Kidney epithelial cell (primary cell): ENCODE measurements around the gene ESYT3. TPM values are rescaled to one million over a fixed set of nuclear protein-coding genes. Genes with fewer than 3 reads are reported as not detected.

Experiments used
- DNase-seq: peaks from one replicate; pipeline ENCODE4 v3.0.0-alpha.2; 2010; ENCODE audit warnings: low read depth
- H3K27me3 ChIP-seq: 2 replicates; pipeline ENCODE4 v1.6.0; 2011; ENCODE audit warnings: low read length; ENCODE audit not compliant: control insufficient read depth, insufficient read depth
- H3K36me3 ChIP-seq: 2 replicates; pipeline ENCODE4 v1.5.1; 2011; ENCODE audit warnings: low read length; ENCODE audit not compliant: control insufficient read depth, insufficient read depth
- H3K4me3 ChIP-seq: 2 replicates; pipeline ENCODE4 v1.5.1; 2011; ENCODE audit warnings: low read depth, mild to moderate bottlenecking, control low read depth, low read length
- total RNA-seq: library from RNA; depleted of rRNA; stranded (reverse); fragments of >200 nt; gene quantifications from 2 replicates; pipeline ENCODE4 v1.2.3, GENCODE V29; 2015
- TF ChIP-seq, protein P1 (sequence below): IDR thresholded peaks from 2 replicates; pipeline ENCODE4 v1.5.1; 2011; ENCODE audit warnings: mild to moderate bottlenecking, moderate library complexity, low read length, control low read depth, inconsistent platforms; ENCODE audit not compliant: insufficient read depth, poor library complexity, severe bottlenecking

Gene ESYT3
- total RNA-seq, 1 donor from 2014 or later = 1.9 TPM

- H3K36me3 ChIP-seq = no peaks in the 10 kb centered on the region
- TF ChIP-seq, protein P1, sequence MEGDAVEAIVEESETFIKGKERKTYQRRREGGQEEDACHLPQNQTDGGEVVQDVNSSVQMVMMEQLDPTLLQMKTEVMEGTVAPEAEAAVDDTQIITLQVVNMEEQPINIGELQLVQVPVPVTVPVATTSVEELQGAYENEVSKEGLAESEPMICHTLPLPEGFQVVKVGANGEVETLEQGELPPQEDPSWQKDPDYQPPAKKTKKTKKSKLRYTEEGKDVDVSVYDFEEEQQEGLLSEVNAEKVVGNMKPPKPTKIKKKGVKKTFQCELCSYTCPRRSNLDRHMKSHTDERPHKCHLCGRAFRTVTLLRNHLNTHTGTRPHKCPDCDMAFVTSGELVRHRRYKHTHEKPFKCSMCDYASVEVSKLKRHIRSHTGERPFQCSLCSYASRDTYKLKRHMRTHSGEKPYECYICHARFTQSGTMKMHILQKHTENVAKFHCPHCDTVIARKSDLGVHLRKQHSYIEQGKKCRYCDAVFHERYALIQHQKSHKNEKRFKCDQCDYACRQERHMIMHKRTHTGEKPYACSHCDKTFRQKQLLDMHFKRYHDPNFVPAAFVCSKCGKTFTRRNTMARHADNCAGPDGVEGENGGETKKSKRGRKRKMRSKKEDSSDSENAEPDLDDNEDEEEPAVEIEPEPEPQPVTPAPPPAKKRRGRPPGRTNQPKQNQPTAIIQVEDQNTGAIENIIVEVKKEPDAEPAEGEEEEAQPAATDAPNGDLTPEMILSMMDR = no peak
- no peaks in the 10 kb centered on the region for H3K27me3 ChIP-seq
- no peak for DNase-seq
- H3K4me3 ChIP-seq = no peak overlapping the region
Observed at GRCh38 chr3:138463724-138464490, 29.5 kb downstream of the ESYT3 start.

GRCh38 chr3:138464491-138464860, 30.1 kb downstream of the ESYT3 start:
- no peaks in the 10 kb centered on the region for H3K27me3 ChIP-seq
- TF ChIP-seq, protein P1 = no peak
- DNase-seq = no peak
- H3K36me3 ChIP-seq = no peaks in the 10 kb centered on the region
- no peak overlapping the region for H3K4me3 ChIP-seq

DNA sequence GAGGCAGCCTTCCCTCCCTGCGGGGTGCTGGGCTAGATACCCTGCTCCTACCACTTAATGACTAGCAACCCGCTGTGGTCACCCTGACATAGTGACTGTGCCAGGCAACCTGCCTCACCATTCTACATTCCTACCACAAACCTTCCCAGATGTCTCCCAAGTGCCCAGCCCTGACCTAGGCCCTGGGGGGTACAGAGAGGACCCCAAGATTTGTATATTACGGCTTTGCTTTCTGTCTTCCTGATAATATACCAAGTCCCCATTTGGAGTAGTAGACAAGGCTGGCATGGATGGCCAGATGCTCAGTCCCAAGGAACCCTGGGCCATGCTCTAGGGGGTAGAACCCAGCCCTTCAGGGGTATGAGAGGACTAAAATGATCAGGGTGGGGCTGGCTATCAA, 31.0 kb downstream of the ESYT3 start:
- H3K4me3 ChIP-seq = no peak overlapping the region
- no peaks in the 10 kb centered on the region for H3K27me3 ChIP-seq
- no peaks in the 10 kb centered on the region for H3K36me3 ChIP-seq
- DNase-seq = no peak
- TF ChIP-seq, protein P1 = no peak

DNA sequence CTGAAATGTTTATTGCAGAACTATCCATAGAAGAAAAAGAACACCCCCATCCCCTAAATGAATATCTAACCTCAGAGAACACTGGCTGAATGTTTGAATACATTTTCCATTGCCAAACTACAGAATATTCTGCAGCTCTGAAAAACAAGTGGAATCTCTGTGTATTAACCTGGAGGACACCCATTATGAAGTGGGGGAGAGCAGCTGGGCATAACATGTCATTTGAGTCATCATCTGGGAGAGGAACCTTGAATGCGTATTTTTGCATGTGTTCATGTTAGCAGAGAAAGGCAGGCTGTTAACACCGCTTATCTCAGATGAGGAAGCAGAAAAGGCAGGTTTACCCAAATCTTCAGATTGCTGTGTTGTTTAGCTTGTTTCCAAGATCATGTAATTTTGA, 31.5 kb downstream of the ESYT3 start:
- TF ChIP-seq, protein P1 = no peak
- DNase-seq = no peak
- Histone ChIP-seq H3K36me3 (no peaks in the 10 kb centered on the region), H3K27me3 (no peaks in the 10 kb centered on the region), H3K4me3 (no peak overlapping the region)

DNA sequence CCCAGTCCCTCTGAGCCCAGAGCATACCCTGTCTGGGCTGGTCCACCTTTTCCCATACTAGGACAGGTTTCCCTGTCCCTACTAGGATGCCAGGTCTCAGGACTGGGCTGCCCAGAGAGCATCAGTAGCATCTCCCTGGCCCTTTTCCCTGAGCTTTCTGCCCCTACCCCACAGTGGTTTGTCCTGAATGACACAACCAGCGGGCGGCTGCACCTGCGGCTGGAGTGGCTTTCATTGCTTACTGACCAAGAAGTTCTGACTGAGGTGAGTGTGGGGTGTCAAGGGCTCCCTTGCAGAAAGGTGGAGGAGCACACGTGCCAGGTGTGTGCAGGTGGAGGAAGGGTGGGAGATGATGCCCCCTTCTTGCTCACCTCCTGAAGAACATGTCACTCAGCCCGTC, 33.5 kb downstream of the ESYT3 start:
- TF ChIP-seq, protein P1 = no peak
- DNase-seq = no peak
- no peaks in the 10 kb centered on the region for H3K36me3 ChIP-seq
- H3K4me3 ChIP-seq = no peak overlapping the region
- no peaks in the 10 kb centered on the region for H3K27me3 ChIP-seq

DNA sequence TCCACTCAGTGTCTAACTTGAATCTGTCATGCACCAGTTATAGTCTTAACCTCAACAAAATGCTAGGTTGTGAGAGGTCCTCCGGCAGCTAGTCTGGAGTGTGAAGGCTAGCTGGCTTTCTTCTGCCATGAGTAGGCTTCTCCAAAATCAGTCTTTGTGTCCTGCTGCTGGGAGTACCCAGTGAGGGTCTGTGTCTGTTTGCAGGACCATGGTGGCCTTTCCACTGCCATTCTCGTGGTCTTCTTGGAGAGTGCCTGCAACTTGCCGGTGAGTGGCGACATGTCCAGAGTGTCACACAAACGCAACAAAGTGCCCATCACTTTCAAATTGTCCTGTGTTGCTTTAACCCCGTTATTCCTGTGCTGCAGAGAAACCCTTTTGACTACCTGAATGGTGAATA, 34.0 kb downstream of the ESYT3 start:
- Histone ChIP-seq H3K36me3 (no peaks in the 10 kb centered on the region), H3K27me3 (no peaks in the 10 kb centered on the region), H3K4me3 (no peak overlapping the region)
- no peak for DNase-seq
- TF ChIP-seq, protein P1 = no peak
